ENCODE measurements around the gene ZNF277. TPM values are rescaled to one million over a fixed set of nuclear protein-coding genes. Genes with fewer than 3 reads are reported as not detected.

The ZNF277 gene
- polyA plus RNA-seq, 2 of the 4 experiments (the other 2 are of a cell fraction), result 23.4 to 31.9 TPM

DNA sequence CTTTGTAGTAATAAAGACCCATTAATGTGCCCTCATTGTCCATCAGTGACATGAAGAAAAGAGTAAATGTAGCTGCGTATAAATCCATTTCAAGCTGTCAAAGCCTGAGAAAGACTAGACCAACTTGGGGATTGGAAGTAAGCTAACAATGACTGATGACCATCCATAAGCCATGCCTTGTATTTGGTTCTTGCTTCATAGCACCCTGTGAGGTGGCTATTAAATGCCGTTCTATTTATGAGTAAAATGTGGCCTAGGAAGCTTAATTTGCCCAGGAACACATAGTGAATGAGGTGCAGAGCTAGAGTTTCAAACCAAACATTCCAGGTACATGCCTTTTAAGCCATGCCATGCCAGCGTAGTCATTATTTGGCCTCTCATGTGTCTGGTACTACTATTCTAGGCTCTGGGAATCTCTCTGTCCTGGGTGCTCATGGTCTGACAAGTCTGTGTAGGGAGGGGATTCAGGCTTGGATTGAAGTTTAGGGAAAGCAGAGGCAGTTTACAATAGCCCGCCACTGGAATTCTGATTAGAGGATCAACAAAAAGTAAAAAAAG lies 92.1 kb downstream of the ZNF277 start:
- H3K4me3 ChIP-seq, result no peak overlapping the region
- CTCF ChIA-PET, result interaction anchor here (1.6 kb wide), 1 partner anchor 535 kb away, joined by 4 read pairs; no protein-coding TSS in a partner anchor
- H3K27ac ChIP-seq, result no peak overlapping the region
- POLR2A ChIA-PET, result no interaction called here
- no peak overlapping the region for H3K4me2 ChIP-seq
- 92% methylated on average over 4 of the region's 4 CpGs for WGBS (ENCODE audit: missing lambda C conversion rate)
- FAIRE-seq (no peak), DNase-seq (ENCODE audit: low read depth in 1 of 2, low spot score in 1 of 2) (no peak), ATAC-seq (no peak)
- TF ChIP-seq, protein P1, sequence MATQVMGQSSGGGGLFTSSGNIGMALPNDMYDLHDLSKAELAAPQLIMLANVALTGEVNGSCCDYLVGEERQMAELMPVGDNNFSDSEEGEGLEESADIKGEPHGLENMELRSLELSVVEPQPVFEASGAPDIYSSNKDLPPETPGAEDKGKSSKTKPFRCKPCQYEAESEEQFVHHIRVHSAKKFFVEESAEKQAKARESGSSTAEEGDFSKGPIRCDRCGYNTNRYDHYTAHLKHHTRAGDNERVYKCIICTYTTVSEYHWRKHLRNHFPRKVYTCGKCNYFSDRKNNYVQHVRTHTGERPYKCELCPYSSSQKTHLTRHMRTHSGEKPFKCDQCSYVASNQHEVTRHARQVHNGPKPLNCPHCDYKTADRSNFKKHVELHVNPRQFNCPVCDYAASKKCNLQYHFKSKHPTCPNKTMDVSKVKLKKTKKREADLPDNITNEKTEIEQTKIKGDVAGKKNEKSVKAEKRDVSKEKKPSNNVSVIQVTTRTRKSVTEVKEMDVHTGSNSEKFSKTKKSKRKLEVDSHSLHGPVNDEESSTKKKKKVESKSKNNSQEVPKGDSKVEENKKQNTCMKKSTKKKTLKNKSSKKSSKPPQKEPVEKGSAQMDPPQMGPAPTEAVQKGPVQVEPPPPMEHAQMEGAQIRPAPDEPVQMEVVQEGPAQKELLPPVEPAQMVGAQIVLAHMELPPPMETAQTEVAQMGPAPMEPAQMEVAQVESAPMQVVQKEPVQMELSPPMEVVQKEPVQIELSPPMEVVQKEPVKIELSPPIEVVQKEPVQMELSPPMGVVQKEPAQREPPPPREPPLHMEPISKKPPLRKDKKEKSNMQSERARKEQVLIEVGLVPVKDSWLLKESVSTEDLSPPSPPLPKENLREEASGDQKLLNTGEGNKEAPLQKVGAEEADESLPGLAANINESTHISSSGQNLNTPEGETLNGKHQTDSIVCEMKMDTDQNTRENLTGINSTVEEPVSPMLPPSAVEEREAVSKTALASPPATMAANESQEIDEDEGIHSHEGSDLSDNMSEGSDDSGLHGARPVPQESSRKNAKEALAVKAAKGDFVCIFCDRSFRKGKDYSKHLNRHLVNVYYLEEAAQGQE (IDR thresholded peaks at IDR 0.05), result no peak
- TF ChIP-seq SMC3 (IDR thresholded peaks at IDR 0.05) (no peak), TFCP2L1 (CRISPR knock-in tag; IDR thresholded peaks at IDR 0.05) (no peak), CHD2 (IDR thresholded peaks at IDR 0.05; ENCODE audit: low read length, partially characterized antibody) (no peak), ZNF302 (CRISPR knock-in tag; IDR thresholded peaks at IDR 0.05) (no peak), JUN (IDR thresholded peaks at IDR 0.05) (no peak), SREBF2 (IDR thresholded peaks at IDR 0.05) (no peak), MAZ (IDR thresholded peaks at IDR 0.05; ENCODE audit: borderline replicate concordance, low read depth, low read length) (no peak), HEYL (CRISPR knock-in tag; IDR thresholded peaks at IDR 0.05) (no peak), HOXB5 (CRISPR knock-in tag; IDR thresholded peaks at IDR 0.05) (no peak)
- TF ChIP-seq, protein P2, sequence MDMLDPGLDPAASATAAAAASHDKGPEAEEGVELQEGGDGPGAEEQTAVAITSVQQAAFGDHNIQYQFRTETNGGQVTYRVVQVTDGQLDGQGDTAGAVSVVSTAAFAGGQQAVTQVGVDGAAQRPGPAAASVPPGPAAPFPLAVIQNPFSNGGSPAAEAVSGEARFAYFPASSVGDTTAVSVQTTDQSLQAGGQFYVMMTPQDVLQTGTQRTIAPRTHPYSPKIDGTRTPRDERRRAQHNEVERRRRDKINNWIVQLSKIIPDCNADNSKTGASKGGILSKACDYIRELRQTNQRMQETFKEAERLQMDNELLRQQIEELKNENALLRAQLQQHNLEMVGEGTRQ (IDR thresholded peaks at IDR 0.05), result no peak
- TF ChIP-seq, protein P3, sequence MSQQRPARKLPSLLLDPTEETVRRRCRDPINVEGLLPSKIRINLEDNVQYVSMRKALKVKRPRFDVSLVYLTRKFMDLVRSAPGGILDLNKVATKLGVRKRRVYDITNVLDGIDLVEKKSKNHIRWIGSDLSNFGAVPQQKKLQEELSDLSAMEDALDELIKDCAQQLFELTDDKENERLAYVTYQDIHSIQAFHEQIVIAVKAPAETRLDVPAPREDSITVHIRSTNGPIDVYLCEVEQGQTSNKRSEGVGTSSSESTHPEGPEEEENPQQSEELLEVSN (IDR thresholded peaks at IDR 0.05; ENCODE audit: borderline replicate concordance, low read depth), result no peak
- H3K4me1 ChIP-seq, result no peaks in the 10 kb centered on the region
- no peaks in the 10 kb centered on the region for H3K9me3 ChIP-seq

DNA sequence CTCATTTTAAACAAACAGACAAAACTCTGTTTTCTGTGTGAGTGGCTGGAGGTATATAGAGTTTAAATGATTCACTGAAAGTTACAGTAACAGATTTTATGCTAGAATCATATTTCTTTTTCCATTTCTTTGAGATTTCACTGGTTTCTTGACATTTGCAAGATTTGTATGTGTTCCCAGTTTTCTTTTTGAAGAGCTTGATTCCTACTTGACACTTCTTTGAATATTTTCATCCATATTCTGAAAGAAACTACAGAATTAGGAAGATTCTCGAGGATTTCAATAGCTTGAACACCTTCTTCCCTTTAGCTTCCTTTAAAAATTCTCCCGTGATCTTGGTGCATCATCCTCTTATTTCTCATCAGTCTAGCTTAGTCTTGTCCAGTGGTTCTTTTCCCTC lies 93.6 kb downstream of the ZNF277 start:
- Histone ChIP-seq H3K27ac (no peak overlapping the region), H3K4me2 (no peak overlapping the region), H3K9me3 (no peaks in the 10 kb centered on the region), H3K4me3 (no peak overlapping the region), H3K4me1 (no peaks in the 10 kb centered on the region)
- WGBS (ENCODE audit: missing lambda C conversion rate), result 88% methylated on average over 2 of the region's 2 CpGs
- ChIA-PET CTCF (interaction anchor here (0.9 to 1.6 kb wide), 2 partner anchors 9 to 537 kb away, joined by 3 to 4 read pairs; no protein-coding TSS in a partner anchor), POLR2A (no interaction called here)
- TF ChIP-seq POLR2AphosphoS2 (conservative IDR thresholded peaks at IDR 0.05; ENCODE audit: low read length), result no peak
- no peak for TF ChIP-seq FOXS1 (CRISPR knock-in tag; IDR thresholded peaks at IDR 0.05)
- no peak for TF ChIP-seq TP53 (CRISPR knock-in tag; IDR thresholded peaks at IDR 0.05)
- TF ChIP-seq, protein P4, sequence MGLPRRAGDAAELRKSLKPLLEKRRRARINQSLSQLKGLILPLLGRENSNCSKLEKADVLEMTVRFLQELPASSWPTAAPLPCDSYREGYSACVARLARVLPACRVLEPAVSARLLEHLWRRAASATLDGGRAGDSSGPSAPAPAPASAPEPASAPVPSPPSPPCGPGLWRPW (IDR thresholded peaks at IDR 0.05), result no peak
- no peak for TF ChIP-seq ZSCAN20 (CRISPR knock-in tag; IDR thresholded peaks at IDR 0.05)
- TF ChIP-seq, protein P5, sequence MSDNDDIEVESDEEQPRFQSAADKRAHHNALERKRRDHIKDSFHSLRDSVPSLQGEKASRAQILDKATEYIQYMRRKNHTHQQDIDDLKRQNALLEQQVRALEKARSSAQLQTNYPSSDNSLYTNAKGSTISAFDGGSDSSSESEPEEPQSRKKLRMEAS (IDR thresholded peaks at IDR 0.05), result no peak
- no peak for TF ChIP-seq EHF (CRISPR knock-in tag; IDR thresholded peaks at IDR 0.05)
- TF ChIP-seq ZNF302 (CRISPR knock-in tag; IDR thresholded peaks at IDR 0.05), result no peak
- ATAC-seq (no peak), DNase-seq (ENCODE audit: low read depth in 1 of 2, low spot score in 1 of 2) (no peak), FAIRE-seq (no peak)
